Hypothalamus (tissue), 51 donors: ENCODE results near the gene PARD3B.
"Not testable (repeated sequence)": the region's sequence is repeated elsewhere in the genome, so short reads cannot be mapped to it uniquely, and the experiment has no call there.

ENCODE experiments used
- DNase-seq, 51 donors: peaks; one replicate each; lab custom pipeline; 2025; lab: John Stamatoyannopoulos, UW

The PARD3B gene

GRCh38 chr2:204538182-204539018 is 6.9 kb upstream of the PARD3B start:
- peak in 16 of 51 donors; percentile 1 to 28 (median 8) for DNase-seq

GRCh38 chr2:204539019-204539385 is 6.3 kb upstream of the PARD3B start:
- DNase-seq = no peak

- no peak for DNase-seq
These were observed 3.6 kb upstream of the PARD3B start for GRCh38 chr2:204541637-204542036.

- DNase-seq = no peak
These were observed 2.2 kb upstream of the PARD3B start for GRCh38 chr2:204542982-204543608.

GRCh38 chr2:204545861-204546735 is 823 bp downstream of the PARD3B start:
- peak in 3 of 51 donors; percentile 11 to 18 (median 12) for DNase-seq

DNA sequence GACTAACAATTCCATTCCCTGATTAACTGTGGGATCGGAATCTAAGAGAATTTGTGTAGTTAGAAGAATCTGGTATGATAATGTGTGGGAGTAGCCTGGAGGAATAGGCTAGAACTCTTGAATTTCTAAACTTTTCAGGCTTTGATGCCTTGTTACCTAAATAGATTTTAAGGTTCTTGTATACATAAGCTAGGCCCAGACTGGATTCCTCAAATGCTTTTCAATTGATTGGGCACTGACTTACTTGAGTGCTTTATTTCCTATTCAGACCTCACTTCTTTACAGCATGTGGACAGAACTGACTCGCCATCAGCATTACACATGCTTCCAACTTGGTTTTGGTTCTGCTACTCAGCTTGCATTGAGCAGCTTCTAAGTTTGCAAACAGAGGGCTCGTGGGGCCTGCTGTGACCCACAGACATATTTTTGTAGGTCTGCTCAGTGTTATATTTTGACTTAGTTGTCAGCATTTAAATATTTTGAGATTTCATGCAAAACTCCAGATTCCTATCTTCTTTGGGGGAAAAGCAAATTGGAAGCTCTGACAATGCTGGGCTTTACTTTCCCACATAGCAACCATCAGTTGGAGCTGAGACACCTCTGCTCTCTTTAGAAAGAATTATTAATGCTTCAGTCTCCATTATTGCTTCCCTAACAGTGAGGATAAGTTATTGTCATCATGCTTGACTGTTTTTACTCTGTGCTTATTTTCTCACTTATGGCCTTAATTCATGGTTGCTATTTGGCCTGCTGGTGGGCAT is 5.7 kb downstream of the PARD3B start:
- no peak for DNase-seq

DNA sequence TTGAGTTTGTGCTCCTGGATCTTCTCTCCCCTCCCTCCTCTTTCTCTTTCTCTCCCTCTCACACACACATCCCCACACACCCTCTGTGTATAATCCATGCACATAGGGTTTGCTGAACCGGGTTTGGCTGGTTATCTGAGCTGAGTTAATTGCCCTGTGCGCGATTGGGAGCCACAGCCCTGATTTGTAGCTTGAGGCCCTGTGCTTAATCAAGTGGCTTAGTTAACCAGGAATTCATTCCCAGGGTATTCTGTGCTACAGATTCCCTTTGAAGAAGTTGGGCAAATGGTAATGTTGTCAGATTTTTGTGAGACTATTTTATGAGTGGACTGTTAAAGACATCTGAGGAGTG is 6.2 kb downstream of the PARD3B start:
- no peak for DNase-seq

- DNase-seq = no peak
These were observed 12.3 kb downstream of the PARD3B start for GRCh38 chr2:204557604-204558003.

DNA sequence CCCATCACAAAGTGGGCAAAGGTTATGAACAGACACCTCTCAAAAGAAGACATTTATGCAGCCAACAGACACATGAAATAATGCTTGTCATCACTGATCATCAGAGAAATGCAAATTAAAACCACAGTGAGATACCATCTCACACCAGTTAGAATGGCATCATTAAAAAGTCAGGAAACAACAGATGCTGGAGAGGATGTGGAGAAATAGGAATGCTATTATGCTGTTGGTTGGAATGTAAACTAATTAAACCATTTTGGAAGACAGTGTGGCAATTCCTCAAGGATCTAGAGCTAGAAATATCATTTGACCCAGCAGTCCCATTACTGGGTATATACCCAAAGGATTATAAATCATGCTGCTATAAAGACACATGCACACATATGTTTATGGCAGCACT is 14.1 kb downstream of the PARD3B start:
- not testable (repeated sequence) for DNase-seq

GRCh38 chr2:204560902-204561301 is 15.6 kb downstream of the PARD3B start:
- DNase-seq = no peak

DNA sequence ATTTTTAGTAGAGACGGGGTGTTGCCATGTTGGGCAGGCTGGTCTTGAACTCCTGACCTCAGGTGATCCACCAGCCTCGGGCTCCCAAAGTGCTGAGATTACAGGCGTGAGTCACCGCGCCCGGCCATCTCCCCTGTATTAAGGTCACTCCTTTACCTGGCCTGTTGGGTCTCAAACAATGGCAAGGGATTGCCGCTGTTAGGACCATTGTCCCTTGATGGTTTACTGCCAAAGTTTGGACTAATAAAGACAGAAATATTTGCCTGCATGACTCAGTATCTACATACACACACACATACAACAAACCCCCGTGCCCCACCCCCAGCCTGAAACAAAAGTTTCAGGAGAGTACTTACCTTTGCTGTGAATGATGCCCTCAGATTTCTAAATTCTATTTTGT is 16.5 kb downstream of the PARD3B start:
- DNase-seq = no peak

DNA sequence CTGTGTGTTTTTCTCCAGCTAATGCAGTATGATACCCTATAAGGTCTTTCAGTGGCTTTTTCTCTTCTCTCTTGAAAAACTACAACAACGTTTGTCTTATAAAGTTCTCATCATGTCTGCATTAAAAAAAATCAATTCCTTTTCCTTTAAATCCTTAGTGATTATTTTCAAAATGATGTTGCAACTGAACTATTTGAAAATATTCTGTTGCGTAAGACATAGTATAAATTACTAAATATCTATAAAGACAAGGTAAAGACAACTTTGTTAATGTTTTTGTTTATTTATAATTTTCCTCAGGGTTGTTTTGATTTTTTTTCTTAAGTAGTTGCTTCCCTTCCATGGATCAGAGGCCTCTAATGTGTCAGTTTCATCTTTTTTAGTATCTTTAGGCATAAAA is 21.2 kb downstream of the PARD3B start:
- no peak for DNase-seq

DNA sequence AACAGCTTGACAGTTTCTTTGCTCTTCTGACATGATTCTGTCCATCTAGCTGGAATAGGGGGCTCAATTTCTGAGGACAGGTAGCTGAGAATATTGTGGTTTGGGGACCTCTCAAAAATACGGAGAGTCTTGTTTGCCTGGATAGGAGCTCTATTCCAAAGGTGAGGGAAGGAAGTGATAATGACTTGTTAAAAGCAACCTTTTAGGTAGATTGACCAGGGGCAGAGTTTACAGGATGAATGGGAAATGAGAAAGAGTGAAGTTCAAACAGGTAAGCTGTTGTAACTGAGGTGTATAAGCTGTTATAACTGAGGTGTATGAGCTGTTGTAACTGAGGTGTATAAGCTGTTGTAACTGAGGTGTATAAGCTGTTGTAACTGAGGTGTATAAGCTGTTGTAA is 25.1 kb downstream of the PARD3B start:
- no peak for DNase-seq

DNA sequence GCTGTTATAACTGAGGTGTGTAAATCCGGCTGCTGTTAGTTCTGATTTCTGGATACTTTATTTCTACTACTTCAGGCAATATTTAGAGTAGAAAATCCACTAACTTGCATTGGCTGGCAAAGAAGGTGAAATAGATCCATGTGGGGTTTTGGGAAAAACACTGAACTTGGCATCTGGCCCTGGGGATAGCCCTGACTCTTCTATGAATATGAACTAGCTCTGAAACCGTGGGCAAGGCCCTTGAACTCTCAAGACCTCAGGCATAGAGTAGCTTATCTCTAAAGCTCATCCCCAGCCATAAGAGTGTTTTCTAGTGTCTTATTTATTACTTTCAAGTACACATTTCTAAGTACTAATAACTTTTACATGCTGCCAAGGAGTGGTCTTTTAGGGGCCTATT is 25.8 kb downstream of the PARD3B start:
- no peak for DNase-seq

DNA sequence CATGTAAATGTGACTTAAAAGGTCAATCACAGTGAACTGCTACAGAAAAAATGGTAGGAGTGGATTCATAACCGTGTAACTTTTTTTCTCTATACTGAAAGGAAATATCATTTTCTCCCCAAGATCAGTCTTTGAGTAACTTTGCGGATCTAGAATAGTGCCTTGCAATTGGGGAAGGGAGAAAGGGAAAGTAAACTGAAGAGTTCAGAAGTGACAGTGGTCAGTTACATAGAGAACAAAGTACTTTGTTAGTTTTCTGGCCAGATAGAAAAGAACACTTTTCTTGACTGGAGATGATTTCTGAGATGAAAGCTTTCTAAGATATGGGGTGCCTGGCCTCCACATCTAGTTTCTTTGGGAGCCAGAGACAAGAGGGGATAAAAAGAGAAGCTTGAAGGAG is 26.6 kb downstream of the PARD3B start:
- no peak for DNase-seq

DNA sequence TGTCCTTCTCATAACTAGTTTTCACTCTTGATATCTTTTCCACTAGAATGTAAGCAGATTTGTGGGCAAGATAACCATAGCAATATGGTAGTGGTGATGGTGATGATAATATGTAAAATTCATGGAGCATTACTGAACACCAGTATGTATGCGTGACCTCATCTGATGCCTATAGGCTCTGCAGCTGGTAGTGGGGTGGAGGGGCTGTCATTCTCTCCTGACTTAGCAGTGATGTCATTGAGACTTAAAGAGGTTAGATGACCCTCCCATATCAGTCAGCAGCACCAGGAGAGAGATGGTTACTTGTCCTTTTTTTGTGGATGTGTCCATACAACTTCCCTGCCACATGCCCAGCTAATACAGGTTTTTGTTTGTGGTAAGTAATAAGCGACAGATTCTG is 27.9 kb downstream of the PARD3B start:
- DNase-seq = no peak

DNA sequence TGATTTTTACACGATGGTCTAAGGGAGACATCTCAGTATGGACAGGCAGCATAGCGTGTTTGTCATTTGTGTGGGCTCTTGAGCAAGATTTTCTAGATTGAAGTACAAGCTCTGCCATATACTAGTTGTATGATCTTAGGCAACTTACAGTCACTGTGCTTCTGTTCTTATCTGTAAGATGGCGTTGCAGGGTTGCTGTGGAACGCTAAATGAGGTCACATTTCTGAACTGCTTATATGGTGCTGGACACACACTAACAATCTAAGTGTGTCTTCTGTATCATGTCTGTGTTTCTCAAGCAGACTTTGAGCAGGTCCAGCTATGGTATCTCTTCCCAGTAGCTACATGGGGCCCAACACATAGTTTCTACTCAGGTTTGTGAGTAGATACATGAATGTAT is 29.2 kb downstream of the PARD3B start:
- no peak for DNase-seq

GRCh38 chr2:204575463-204575862 is 30.2 kb downstream of the PARD3B start:
- no peak for DNase-seq

- no peak for DNase-seq
These were observed 31.2 kb downstream of the PARD3B start for GRCh38 chr2:204576362-204576979.

GRCh38 chr2:204578928-204579598 is 33.8 kb downstream of the PARD3B start:
- DNase-seq = peak in 18 of 51 donors; percentile 1 to 46 (median 12)
